PC-9 (cell line): ENCODE measurements around the gene GRAP. TPM values are rescaled to one million over a fixed set of nuclear protein-coding genes. Genes with fewer than 3 reads are reported as not detected.
"Not testable (repeated sequence)": the region's sequence is repeated elsewhere in the genome, so short reads cannot be mapped to it uniquely, and the experiment has no call there.

ENCODE experiments used
- BruUV-seq: library from RNA; stranded (reverse); fragments of 400-500 nt; replicated peaks from 2 replicates; lab custom pipeline; 2021; lab: Mats Ljungman, UMichigan
- CTCF ChIA-PET: fragments of 300-600 bp; sonication (Branson Sonifier 250); formaldehyde crosslinking; loops from one replicate; lab custom pipeline; 2022; ENCODE audit warnings: antibody characterized with exemption; lab: Charles Lee
- POLR2A ChIA-PET: fragments of 300-600 bp; sonication (Branson Sonifier 250); formaldehyde crosslinking; loops from one replicate; lab custom pipeline; 2022; ENCODE audit warnings: antibody characterized with exemption; ENCODE audit not compliant: unreplicated experiment; lab: Charles Lee
- DNase-seq, 2 experiments: peaks; one replicate each; pipeline versions ENCODE4 v3.0.0 to v3.0.0-alpha.2; 2015 to 2022; ENCODE audit warnings: mixed read lengths in 1 of 2
- H2AFZ ChIP-seq: fragments of 200-600 bp; sonication (generic); 2 replicates; pipeline ENCODE4 v1.8.1; 2017; ENCODE audit warnings: antibody characterized with exemption
- H3F3A ChIP-seq: fragments of 200-600 bp; sonication (generic); 2 replicates; pipeline ENCODE4 v1.8.1; 2017; ENCODE audit warnings: antibody characterized with exemption, mild to moderate bottlenecking, low read depth; ENCODE audit not compliant: insufficient read depth
- H3K27ac ChIP-seq: fragments of 200-600 bp; sonication (generic); 2 replicates; pipeline ENCODE4 v1.6.1; 2016; ENCODE audit warnings: mixed run types
- H3K27me3 ChIP-seq: fragments of 200-600 bp; sonication (generic); 2 replicates; pipeline ENCODE4 v1.6.1; 2016; ENCODE audit warnings: low read depth, mixed run types; ENCODE audit not compliant: insufficient read depth
- H3K36me3 ChIP-seq: fragments of 200-600 bp; sonication (generic); 2 replicates; pipeline ENCODE4 v1.6.1; 2016; ENCODE audit warnings: low read depth, mixed run types
- H3K4me1 ChIP-seq: fragments of 200-600 bp; sonication (generic); replicated peaks from 2 replicates; pipeline ENCODE4 v1.6.1; 2016; ENCODE audit warnings: mixed run types; ENCODE audit not compliant: insufficient read depth
- H3K4me2 ChIP-seq: fragments of 200-600 bp; sonication (generic); 2 replicates; pipeline ENCODE4 v1.6.1; 2017; ENCODE audit warnings: mixed run types
- H3K4me3 ChIP-seq: fragments of 200-600 bp; sonication (generic); 2 replicates; pipeline ENCODE4 v1.6.1; 2016; ENCODE audit warnings: mixed run types
- H3K79me2 ChIP-seq: fragments of 200-600 bp; sonication (generic); 2 replicates; pipeline ENCODE4 v1.6.1; 2017; ENCODE audit warnings: low read depth, mixed run types
- H3K9me2 ChIP-seq: fragments of 200-600 bp; sonication (generic); 2 replicates; pipeline ENCODE4 v1.8.1; 2017; ENCODE audit warnings: mild to moderate bottlenecking; ENCODE audit not compliant: insufficient read depth
- H3K9me3 ChIP-seq: fragments of 200-600 bp; sonication (generic); 2 replicates; pipeline ENCODE4 v1.8.1; 2016; ENCODE audit warnings: low read depth; ENCODE audit not compliant: insufficient read depth
- H4K20me1 ChIP-seq: fragments of 200-600 bp; sonication (generic); 2 replicates; pipeline ENCODE4 v1.8.1; 2017; ENCODE audit not compliant: insufficient read depth
- CTCF ChIP-seq: fragments of 200-600 bp; sonication (generic); conservative IDR thresholded peaks from 2 replicates; pipeline ENCODE4 v1.6.1; 2017; ENCODE audit warnings: mixed run types, antibody characterized with exemption, mild to moderate bottlenecking, moderate library complexity
- EZH2 ChIP-seq: fragments of 200-600 bp; sonication (generic); IDR thresholded peaks from 2 replicates; pipeline ENCODE4 v1.8.0; 2017; ENCODE audit warnings: antibody characterized with exemption, low read depth
- intact Hi-C: fragments of 100-400 bp; cut with micrococcal nuclease; formaldehyde crosslinking; loops from one replicate; pipeline ENCODE4 v1.10.0; 2022; ENCODE audit not compliant: unreplicated experiment
- total RNA-seq: library from RNA; stranded (reverse); gene quantifications from 2 replicates; pipeline ENCODE4 v1.2.3, GENCODE V29; 2021

GRAP gene
- total RNA-seq, 1 experiment from 2014 or later: 0.48 TPM

GRCh38 chr17:19022128-19022527 is 24.6 kb downstream of the GRAP start:
- peaks cover 15% of the 10 kb centered on the region; the same call in 1 of the 2 replicates for H3F3A ChIP-seq
- ChIA-PET POLR2A (no interaction called here), CTCF (no interaction called here)
- H3K36me3 ChIP-seq: no peaks in the 10 kb centered on the region
- H3K27ac ChIP-seq: no peak overlapping the region
- TF ChIP-seq CTCF: no peak
- TF ChIP-seq EZH2: no peak
- H3K4me2 ChIP-seq: no peak overlapping the region
- BruUV-seq: no TSS peak
- H3K4me3 ChIP-seq: no peak overlapping the region
- H3K27me3 ChIP-seq: peaks cover 3% of the 10 kb centered on the region; the same call in 1 of the 2 replicates
- intact Hi-C loops: no loop called here
- H4K20me1 ChIP-seq: no peaks in the 10 kb centered on the region
- no peaks in the 10 kb centered on the region for H3K9me2 ChIP-seq
- no peaks in the 10 kb centered on the region for H3K4me1 ChIP-seq
- DNase-seq: no peak
- H3K9me3 ChIP-seq: no peaks in the 10 kb centered on the region
- H3K79me2 ChIP-seq: no peaks in the 10 kb centered on the region
- H2AFZ ChIP-seq: no peak overlapping the region

GRCh38 chr17:19021622-19022083 is 25.1 kb downstream of the GRAP start:
- Histone ChIP-seq H3K4me1 (no peaks in the 10 kb centered on the region), H2AFZ (no peak overlapping the region), H3K4me2 (no peak overlapping the region), H3K79me2 (no peaks in the 10 kb centered on the region), H3K27ac (no peak overlapping the region), H3K4me3 (no peak overlapping the region), H3K27me3 (peaks cover 3% of the 10 kb centered on the region; the same call in 1 of the 2 replicates), H3K9me3 (no peaks in the 10 kb centered on the region), H3K36me3 (no peaks in the 10 kb centered on the region), H3K9me2 (no peaks in the 10 kb centered on the region), H4K20me1 (no peaks in the 10 kb centered on the region), H3F3A (peaks cover 15% of the 10 kb centered on the region; the same call in 1 of the 2 replicates)
- BruUV-seq: no TSS peak
- TF ChIP-seq CTCF (no peak), EZH2 (no peak)
- ChIA-PET CTCF (no interaction called here), POLR2A (no interaction called here)
- DNase-seq: no peak
- intact Hi-C loops: no loop called here

DNA sequence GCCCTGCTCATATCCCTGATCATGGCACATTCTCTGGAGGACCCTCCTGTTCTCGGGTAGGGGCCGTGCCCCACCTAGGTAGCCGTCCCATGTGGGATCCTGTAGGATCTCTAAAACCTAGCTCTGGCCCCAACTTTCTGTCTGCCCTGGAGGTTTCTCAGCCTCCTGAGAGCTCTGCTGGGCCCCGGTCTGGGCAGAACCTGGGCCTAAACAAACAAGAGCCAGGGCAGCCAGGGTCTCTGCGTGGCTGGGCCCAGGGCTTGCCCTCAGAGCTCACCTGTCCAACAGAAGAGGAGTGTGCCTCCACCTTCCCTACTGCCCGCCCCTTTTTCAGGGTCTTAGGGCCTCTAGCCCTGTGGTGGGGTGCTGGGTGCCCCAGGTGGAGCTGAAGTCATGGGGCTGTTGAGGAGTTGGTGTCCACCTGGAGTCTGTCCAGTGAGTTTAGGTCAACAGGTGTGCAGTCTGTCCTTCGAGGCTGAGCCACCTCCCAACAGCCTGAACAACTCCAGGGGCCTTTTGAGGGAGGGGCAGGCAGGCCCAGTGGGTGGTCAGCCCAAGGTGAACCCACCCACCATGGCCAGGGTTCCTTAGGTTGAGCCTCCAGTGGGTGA is 25.6 kb downstream of the GRAP start:
- peaks cover 15% of the 10 kb centered on the region; the same call in 1 of the 2 replicates for H3F3A ChIP-seq
- H3K79me2 ChIP-seq, H4K20me1 ChIP-seq, intact Hi-C loops, DNase-seq, CTCF ChIA-PET, POLR2A ChIA-PET, H3K27me3 ChIP-seq, H3K27ac ChIP-seq, H2AFZ ChIP-seq, H3K4me3 ChIP-seq, H3K9me2 ChIP-seq, H3K4me1 ChIP-seq, H3K9me3 ChIP-seq, BruUV-seq, H3K36me3 ChIP-seq, H3K4me2 ChIP-seq: not testable (repeated sequence)

DNA sequence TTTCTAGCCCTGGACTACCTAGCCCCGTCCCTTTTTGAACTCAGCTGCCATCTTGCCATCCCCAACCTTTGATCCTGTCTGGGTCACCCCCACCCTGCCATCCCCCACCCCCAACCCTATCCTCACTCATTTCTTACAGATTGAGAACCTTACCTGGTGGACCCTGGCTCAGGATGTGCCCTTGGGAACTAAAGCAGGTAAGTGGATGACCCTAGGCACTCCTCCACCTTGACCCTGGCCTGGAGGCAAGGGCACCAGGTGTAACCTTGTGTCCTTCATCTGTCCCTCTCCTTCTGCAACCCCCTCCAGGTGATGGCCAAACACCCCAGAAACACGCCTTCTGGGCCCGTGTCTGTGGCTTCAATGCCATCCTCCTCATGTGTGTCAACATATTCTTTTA is 26.7 kb downstream of the GRAP start:
- Histone ChIP-seq H3F3A (peaks cover 15% of the 10 kb centered on the region; the same call in 1 of the 2 replicates), H3K9me3 (no peaks in the 10 kb centered on the region), H2AFZ (no peak overlapping the region), H3K4me2 (no peak overlapping the region), H3K4me3 (no peak overlapping the region), H3K9me2 (no peaks in the 10 kb centered on the region), H4K20me1 (no peaks in the 10 kb centered on the region), H3K27me3 (peaks cover 3% of the 10 kb centered on the region; the same call in 1 of the 2 replicates), H3K36me3 (no peaks in the 10 kb centered on the region), H3K27ac (no peak overlapping the region), H3K4me1 (no peaks in the 10 kb centered on the region), H3K79me2 (no peaks in the 10 kb centered on the region)
- CTCF ChIA-PET: no interaction called here
- no peak for DNase-seq
- no TSS peak for BruUV-seq
- TF ChIP-seq CTCF: no peak
- TF ChIP-seq EZH2: no peak
- POLR2A ChIA-PET: no interaction called here
- intact Hi-C loops: no loop called here
